Stimulated activated CD4-positive, alpha-beta T cell treated with anti-CD3 and anti-CD28 coated beads, Interleukin-15, amount 100 ng/mL, for 24 hours (primary cell): ENCODE measurements around the gene CHST11.
"Not testable (repeated sequence)": the region's sequence is repeated elsewhere in the genome, so short reads cannot be mapped to it uniquely, and the experiment has no call there.

Source experiments
- DNase-seq: peaks from one replicate; pipeline ENCODE4 v3.0.0-alpha.2; 2020

Gene CHST11

GRCh38 chr12:104532636-104533035 lies 75.9 kb downstream of the CHST11 start:
- no peak for DNase-seq

- no peak for DNase-seq
Measured at GRCh38 chr12:104533134-104533533, 76.4 kb downstream of the CHST11 start.

- DNase-seq: no peak
Measured at GRCh38 chr12:104534162-104534856, 77.6 kb downstream of the CHST11 start.

- no peak for DNase-seq
Measured at GRCh38 chr12:104534857-104535248, 78.1 kb downstream of the CHST11 start.

GRCh38 chr12:104535369-104535768 lies 78.6 kb downstream of the CHST11 start:
- no peak for DNase-seq

- no peak for DNase-seq
Measured at GRCh38 chr12:104536841-104537240, 80.1 kb downstream of the CHST11 start.

GRCh38 chr12:104538056-104538455 lies 81.3 kb downstream of the CHST11 start:
- no peak for DNase-seq

- DNase-seq: no peak
Measured at GRCh38 chr12:104538891-104539462, 82.2 kb downstream of the CHST11 start.

GRCh38 chr12:104544836-104545235 lies 88.1 kb downstream of the CHST11 start:
- DNase-seq: no peak

GRCh38 chr12:104546575-104546974 lies 89.8 kb downstream of the CHST11 start:
- no peak for DNase-seq

GRCh38 chr12:104547235-104547634 lies 90.5 kb downstream of the CHST11 start:
- DNase-seq: no peak

GRCh38 chr12:104549815-104550480 lies 93.2 kb downstream of the CHST11 start:
- no peak for DNase-seq

GRCh38 chr12:104551313-104551931 lies 94.7 kb downstream of the CHST11 start:
- no peak for DNase-seq

GRCh38 chr12:104553421-104553820 lies 96.7 kb downstream of the CHST11 start:
- DNase-seq: no peak

- no peak for DNase-seq
Measured at GRCh38 chr12:104555648-104556047, 98.9 kb downstream of the CHST11 start.

- no peak for DNase-seq
Measured at GRCh38 chr12:104557488-104558195, 100.9 kb downstream of the CHST11 start.

GRCh38 chr12:104560881-104561280 lies 104.1 kb downstream of the CHST11 start:
- no peak for DNase-seq

GRCh38 chr12:104562763-104563162 lies 106.0 kb downstream of the CHST11 start:
- no peak for DNase-seq

GRCh38 chr12:104564662-104565061 lies 107.9 kb downstream of the CHST11 start:
- not testable (repeated sequence) for DNase-seq

GRCh38 chr12:104565606-104566243 lies 109.0 kb downstream of the CHST11 start:
- no peak for DNase-seq

GRCh38 chr12:104566244-104566993 lies 109.7 kb downstream of the CHST11 start:
- DNase-seq: peak; percentile 53
